ENCODE results near the gene KIAA0232.

Gene KIAA0232

DNA sequence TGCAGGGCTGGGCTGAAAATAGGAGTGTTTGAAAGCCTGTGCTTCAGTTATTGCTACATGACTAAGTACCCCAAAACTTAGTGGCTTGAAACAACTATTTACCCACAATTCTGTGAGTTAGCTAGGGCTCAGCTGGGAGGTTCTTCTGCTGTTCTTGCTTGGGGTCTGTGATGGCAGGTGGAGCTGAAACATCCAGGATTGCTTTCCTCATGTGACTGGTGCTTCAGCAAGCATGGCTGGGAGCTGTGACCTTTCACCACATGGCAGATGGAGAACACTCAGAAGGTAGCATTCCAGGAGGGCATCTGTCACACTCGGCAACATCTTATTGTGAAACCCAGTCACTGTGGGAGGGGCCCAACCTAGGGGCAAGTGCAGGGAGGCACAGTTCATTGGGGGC is 70.1 kb downstream of the KIAA0232 start:
- no peak for DNase-seq

GRCh38 chr4:6854098-6854744 is 71.7 kb downstream of the KIAA0232 start:
- no peak for DNase-seq

- no peak for DNase-seq
These were observed 73.3 kb downstream of the KIAA0232 start for GRCh38 chr4:6855692-6856297.

DNA sequence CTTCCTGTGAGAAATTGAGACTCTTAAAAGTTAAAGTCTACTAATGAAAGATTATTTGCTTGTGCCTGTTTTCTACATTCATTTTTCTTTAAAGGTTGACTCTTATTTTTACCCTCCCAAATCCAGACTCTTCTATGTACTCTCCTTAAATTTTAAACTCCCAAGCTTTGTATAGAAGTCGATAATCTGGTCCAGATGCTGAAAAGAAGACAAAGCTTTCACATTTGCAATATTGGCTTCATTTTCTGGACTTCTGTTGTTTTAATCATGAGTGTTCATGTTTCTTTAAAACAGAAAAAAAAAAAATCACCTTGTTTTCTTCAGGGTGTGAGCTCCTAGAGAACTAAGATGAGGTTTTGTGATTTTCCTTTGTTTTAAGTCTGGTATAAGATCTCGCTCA is 73.9 kb downstream of the KIAA0232 start:
- no peak for DNase-seq

DNA sequence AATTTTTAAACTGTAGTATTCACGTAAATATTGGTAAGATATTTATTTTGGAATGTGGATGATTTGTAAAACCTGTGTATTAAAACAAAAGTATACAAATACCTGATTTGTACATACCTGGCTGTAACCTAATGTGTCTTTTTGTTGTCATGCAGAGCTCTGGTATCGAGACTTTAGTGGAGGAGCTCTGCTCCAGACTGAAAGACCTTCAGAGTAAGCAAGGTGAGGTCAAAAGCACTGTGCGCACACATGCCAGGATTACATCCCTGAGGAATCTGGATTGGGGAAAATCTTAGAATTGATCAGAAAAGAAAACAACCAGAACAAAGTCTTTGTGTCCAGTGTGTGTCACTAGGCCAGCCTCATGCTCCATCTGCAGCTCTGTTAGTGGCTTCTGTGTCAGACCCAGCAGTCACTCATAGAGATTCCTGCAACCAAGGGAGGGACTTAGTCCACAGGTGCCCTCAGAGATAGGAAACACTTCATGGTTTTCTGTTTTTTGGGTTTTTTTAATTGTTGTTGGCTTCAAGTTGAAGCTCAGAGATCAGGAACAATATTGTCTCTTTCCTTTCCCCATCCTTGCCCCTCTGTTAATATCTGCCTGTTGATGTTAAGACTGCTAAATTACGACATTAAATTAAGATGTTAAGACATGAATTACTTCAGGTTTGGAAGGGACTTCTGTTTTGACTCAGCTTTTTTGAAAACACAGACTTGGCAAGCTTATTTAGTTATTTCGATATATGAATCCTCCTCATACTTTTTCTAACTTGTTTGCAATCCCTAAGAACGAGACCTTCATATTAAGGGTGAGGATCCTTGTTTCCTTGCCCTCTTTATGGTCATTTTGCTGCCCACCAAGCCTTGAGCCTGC is 74.7 kb downstream of the KIAA0232 start:
- no peak for DNase-seq

- DNase-seq, result no peak
These were observed 76.5 kb downstream of the KIAA0232 start for GRCh38 chr4:6858997-6859396.

DNA sequence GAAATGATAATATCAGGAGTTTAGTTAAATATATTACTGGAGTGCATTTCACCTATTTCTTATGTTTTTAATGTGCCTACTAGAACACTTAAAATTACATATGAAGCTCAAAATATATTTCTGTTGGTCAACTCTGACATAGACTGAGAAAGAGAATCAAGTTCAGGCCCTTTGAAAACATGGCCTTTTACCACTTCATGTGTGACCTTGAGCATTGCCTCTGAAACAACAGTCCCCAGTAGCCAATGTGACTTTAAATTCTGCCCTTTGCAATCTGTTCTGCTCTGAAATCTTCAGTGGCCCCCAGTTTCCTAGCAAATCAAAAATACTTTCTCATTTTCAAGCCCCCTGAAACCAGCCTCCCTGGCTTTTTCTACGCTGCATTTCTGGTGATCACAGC is 77.0 kb downstream of the KIAA0232 start:
- DNase-seq, result no peak

DNA sequence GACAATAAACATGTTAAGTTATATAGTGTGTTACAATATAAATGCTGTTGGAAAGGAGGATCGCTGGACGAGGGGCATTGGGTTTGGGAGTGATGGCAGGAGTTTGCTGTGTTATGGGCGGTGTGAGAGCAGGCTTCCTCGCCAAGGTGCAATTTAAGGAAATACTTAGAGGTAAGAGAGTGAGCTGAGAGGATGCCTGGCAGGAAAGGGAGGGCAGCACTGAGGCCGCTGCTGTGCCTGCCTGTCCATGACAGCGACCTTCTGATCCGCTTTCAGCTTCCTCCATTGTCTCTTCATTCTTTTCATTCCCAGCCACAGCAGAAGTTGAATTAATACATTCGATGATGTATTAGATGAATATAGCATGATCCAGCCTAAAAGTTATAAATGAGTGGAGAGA is 85.9 kb downstream of the KIAA0232 start:
- no peak for DNase-seq

DNA sequence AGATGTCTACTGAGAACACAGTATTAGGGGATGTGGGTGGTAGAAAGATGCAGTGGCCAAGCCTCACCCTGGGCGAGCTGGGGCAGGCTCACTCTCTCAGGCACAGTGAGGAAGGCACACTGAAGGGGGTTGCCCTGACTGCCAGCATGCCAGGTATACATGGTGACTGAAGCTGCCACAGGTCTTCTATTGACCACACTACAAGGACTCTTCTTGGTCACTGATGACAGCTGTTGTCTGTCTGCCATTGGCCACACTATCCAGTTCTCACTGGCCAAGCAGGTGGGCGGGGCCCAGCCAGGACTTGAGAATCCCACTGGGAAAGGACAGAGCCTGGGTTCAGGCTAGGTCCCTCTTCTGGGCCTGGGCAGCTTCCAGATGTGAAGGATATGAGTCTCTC is 87.4 kb downstream of the KIAA0232 start:
- DNase-seq, result no peak

GRCh38 chr4:6873291-6873690 is 90.8 kb downstream of the KIAA0232 start:
- no peak for DNase-seq

GRCh38 chr4:6873792-6874461 is 91.4 kb downstream of the KIAA0232 start:
- no peak for DNase-seq

- DNase-seq, result no peak
These were observed 92.5 kb downstream of the KIAA0232 start for GRCh38 chr4:6874981-6875380.

DNA sequence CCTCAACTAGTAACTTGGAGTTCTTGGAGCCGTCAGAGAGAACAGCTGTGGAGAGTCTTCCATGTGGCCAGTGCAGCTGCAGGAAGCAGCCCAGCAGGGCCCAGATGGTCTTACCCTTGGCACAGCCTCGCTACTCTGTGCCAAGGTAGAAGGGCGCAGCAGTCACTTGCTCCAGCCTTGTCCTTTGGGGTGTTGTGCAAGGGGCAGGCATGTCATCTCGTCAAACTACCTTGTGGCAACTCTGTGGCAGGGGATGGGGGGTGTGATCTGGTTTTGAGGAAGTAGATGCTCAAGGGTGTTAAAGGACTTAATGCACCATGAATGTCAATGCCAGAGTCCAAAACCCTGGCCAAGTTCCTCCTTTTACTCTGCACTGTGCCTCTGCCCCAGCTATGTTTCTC is 92.9 kb downstream of the KIAA0232 start:
- DNase-seq, result no peak

DNA sequence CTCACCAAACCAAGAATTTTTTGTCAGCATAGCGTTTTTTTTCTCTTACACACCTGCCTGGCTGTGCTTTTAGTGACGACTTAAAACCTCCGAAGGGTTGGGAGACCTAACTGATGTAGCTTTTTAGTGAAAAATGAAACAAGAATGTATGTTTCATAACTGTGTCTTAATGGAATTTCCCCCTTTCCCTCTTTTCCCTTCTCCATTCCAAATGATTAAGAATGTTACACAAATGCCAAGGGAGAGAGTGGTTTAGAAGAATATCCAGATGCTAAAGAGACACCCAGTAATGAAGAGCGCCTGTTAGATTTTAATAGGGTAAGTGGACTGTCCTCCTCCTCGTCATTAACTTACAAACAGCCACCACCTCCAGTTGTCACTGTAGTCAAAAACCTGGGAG is 93.9 kb downstream of the KIAA0232 start:
- no peak for DNase-seq

- no peak for DNase-seq
These were observed 94.5 kb downstream of the KIAA0232 start for GRCh38 chr4:6877067-6877466.

GRCh38 chr4:6878451-6879059 is 96.0 kb downstream of the KIAA0232 start:
- no peak for DNase-seq

GRCh38 chr4:6880691-6881090 is 98.2 kb downstream of the KIAA0232 start:
- DNase-seq, result no peak

GRCh38 chr4:6881908-6882307 is 99.4 kb downstream of the KIAA0232 start:
- DNase-seq, result no peak

- no peak for DNase-seq
These were observed 101.9 kb downstream of the KIAA0232 start for GRCh38 chr4:6884341-6884870.

- peak; percentile 26 for DNase-seq
These were observed 103.5 kb downstream of the KIAA0232 start for GRCh38 chr4:6885953-6886557.

GRCh38 chr4:6886886-6887285 is 104.4 kb downstream of the KIAA0232 start:
- no peak for DNase-seq
